ENCODE measurements around the gene UNC79.

DNA sequence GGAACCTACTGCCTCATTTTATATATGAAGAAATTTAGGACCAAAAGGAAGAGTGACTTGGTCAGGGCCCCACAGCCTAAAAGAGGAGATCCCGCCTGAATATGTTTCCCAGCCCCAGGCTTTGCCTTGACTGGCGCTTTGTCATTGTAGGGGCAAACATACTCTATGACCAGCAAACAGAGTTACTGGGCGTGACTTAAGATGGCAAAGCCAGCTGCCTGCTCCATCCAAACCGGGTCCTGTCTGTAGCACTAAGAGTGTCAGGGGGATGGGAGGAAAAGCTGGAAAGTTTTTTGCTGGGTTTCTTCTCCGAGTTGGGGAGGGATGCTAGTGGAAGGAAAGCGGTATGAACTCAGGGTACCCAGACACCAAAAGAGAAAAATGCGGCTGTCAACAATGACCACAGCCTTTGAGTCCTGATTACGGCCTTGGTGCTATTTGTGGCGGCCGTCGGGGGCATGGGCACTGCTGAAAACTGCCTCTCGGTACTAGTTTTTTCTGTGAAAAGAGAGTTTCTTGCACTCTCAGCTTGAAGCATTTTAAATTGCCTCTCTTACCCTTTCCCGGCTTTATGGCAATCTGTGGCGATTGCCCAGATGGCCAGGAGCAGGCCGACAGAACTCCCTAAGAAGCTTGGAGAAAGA is 274.9 kb downstream of the UNC79 start:
- TF ChIP-seq, protein P1, sequence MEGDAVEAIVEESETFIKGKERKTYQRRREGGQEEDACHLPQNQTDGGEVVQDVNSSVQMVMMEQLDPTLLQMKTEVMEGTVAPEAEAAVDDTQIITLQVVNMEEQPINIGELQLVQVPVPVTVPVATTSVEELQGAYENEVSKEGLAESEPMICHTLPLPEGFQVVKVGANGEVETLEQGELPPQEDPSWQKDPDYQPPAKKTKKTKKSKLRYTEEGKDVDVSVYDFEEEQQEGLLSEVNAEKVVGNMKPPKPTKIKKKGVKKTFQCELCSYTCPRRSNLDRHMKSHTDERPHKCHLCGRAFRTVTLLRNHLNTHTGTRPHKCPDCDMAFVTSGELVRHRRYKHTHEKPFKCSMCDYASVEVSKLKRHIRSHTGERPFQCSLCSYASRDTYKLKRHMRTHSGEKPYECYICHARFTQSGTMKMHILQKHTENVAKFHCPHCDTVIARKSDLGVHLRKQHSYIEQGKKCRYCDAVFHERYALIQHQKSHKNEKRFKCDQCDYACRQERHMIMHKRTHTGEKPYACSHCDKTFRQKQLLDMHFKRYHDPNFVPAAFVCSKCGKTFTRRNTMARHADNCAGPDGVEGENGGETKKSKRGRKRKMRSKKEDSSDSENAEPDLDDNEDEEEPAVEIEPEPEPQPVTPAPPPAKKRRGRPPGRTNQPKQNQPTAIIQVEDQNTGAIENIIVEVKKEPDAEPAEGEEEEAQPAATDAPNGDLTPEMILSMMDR (tag by site-specific recombination; IDR thresholded peaks at IDR 0.05), result no peak
- no peak for TF ChIP-seq ZNF623 (tag by site-specific recombination; IDR thresholded peaks at IDR 0.05)
- TF ChIP-seq, protein P2, sequence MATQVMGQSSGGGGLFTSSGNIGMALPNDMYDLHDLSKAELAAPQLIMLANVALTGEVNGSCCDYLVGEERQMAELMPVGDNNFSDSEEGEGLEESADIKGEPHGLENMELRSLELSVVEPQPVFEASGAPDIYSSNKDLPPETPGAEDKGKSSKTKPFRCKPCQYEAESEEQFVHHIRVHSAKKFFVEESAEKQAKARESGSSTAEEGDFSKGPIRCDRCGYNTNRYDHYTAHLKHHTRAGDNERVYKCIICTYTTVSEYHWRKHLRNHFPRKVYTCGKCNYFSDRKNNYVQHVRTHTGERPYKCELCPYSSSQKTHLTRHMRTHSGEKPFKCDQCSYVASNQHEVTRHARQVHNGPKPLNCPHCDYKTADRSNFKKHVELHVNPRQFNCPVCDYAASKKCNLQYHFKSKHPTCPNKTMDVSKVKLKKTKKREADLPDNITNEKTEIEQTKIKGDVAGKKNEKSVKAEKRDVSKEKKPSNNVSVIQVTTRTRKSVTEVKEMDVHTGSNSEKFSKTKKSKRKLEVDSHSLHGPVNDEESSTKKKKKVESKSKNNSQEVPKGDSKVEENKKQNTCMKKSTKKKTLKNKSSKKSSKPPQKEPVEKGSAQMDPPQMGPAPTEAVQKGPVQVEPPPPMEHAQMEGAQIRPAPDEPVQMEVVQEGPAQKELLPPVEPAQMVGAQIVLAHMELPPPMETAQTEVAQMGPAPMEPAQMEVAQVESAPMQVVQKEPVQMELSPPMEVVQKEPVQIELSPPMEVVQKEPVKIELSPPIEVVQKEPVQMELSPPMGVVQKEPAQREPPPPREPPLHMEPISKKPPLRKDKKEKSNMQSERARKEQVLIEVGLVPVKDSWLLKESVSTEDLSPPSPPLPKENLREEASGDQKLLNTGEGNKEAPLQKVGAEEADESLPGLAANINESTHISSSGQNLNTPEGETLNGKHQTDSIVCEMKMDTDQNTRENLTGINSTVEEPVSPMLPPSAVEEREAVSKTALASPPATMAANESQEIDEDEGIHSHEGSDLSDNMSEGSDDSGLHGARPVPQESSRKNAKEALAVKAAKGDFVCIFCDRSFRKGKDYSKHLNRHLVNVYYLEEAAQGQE (tag by site-specific recombination; IDR thresholded peaks at IDR 0.05), result no peak
- no peak for TF ChIP-seq ZNF302 (tag by site-specific recombination; IDR thresholded peaks at IDR 0.05; ENCODE audit: low read depth)
- TF ChIP-seq ZNF274 (IDR thresholded peaks at IDR 0.05; ENCODE audit: low read length), result no peak
- no peak for TF ChIP-seq ZNF274 (tag by site-specific recombination; IDR thresholded peaks at IDR 0.05; ENCODE audit: borderline replicate concordance)

Measured in HEK293 (cell line).